ENCODE measurements around the gene MAD1L1. TPM values are rescaled to one million over a fixed set of nuclear protein-coding genes. Genes with fewer than 3 reads are reported as not detected.

The MAD1L1 gene
- total and polyA plus RNA-seq, 3 donors from 2014 or later = 63.1 to 149 (median 94.6) TPM

- no peak for DNase-seq
- no peaks in the 10 kb centered on the region for H3K36me3 ChIP-seq (ENCODE audit: low read depth, missing control alignments)
- H3K9me3 ChIP-seq = no peaks in the 10 kb centered on the region
- intact Hi-C loops (cut with DNase I; ENCODE audit: low total_unique reads) = no loop called here
- H3K27ac ChIP-seq = no peak overlapping the region
- 87 to 97% methylated on average over 24 to 37 of the region's 37 CpGs for WGBS, 2 donors
- TF ChIP-seq CTCF (IDR thresholded peaks at IDR 0.05) (no peak), POLR2A (IDR thresholded peaks at IDR 0.05) (no peak)
- H3K4me3 ChIP-seq = no peak overlapping the region
- no peaks in the 10 kb centered on the region for H3K27me3 ChIP-seq
- H3K4me1 ChIP-seq = no peaks in the 10 kb centered on the region
These were observed 182.8 kb downstream of the MAD1L1 start for GRCh38 chr7:2049782-2050510.

- intact Hi-C loops (cut with DNase I; ENCODE audit: low total_unique reads) = no loop called here
- Histone ChIP-seq H3K4me3 (no peak overlapping the region), H3K27me3 (no peaks in the 10 kb centered on the region), H3K4me1 (no peaks in the 10 kb centered on the region), H3K9me3 (no peaks in the 10 kb centered on the region), H3K36me3 (ENCODE audit: low read depth, missing control alignments) (no peaks in the 10 kb centered on the region), H3K27ac (no peak overlapping the region)
- DNase-seq = no peak
- WGBS, 2 donors = 93 to 100% methylated on average over 6 to 15 of the region's 15 CpGs
- TF ChIP-seq POLR2A (IDR thresholded peaks at IDR 0.05) (no peak), CTCF (IDR thresholded peaks at IDR 0.05) (no peak)
These were observed 183.5 kb downstream of the MAD1L1 start for GRCh38 chr7:2049111-2049781.

GRCh38 chr7:2048531-2048930, 184.2 kb downstream of the MAD1L1 start:
- intact Hi-C loops (cut with DNase I; ENCODE audit: low total_unique reads) = no loop called here
- no peaks in the 10 kb centered on the region for H3K27me3 ChIP-seq
- 94 to 97% methylated on average over 11 of the region's 11 CpGs for WGBS, 2 donors
- H3K36me3 ChIP-seq (ENCODE audit: low read depth, missing control alignments) = no peaks in the 10 kb centered on the region
- no peaks in the 10 kb centered on the region for H3K4me1 ChIP-seq
- H3K9me3 ChIP-seq = no peaks in the 10 kb centered on the region
- no peak for DNase-seq
- TF ChIP-seq CTCF (IDR thresholded peaks at IDR 0.05) (no peak), POLR2A (IDR thresholded peaks at IDR 0.05) (no peak)
- H3K27ac ChIP-seq = no peak overlapping the region
- no peak overlapping the region for H3K4me3 ChIP-seq

- 95 to 97% methylated on average over 15 to 17 of the region's 17 CpGs for WGBS, 2 donors
These were observed 184.7 kb downstream of the MAD1L1 start for GRCh38 chr7:2048006-2048405.

More at GRCh38 chr7:2048006-2048405, 184.7 kb downstream of the MAD1L1 start:
- no peak overlapping the region for H3K4me3 ChIP-seq
- DNase-seq = no peak
- intact Hi-C loops (cut with DNase I; ENCODE audit: low total_unique reads) = no loop called here
- TF ChIP-seq POLR2A (IDR thresholded peaks at IDR 0.05) (no peak), CTCF (IDR thresholded peaks at IDR 0.05) (no peak)
- H3K27me3 ChIP-seq = no peaks in the 10 kb centered on the region
- H3K9me3 ChIP-seq = no peaks in the 10 kb centered on the region
- no peak overlapping the region for H3K27ac ChIP-seq
- no peaks in the 10 kb centered on the region for H3K4me1 ChIP-seq
- no peaks in the 10 kb centered on the region for H3K36me3 ChIP-seq (ENCODE audit: low read depth, missing control alignments)
